ENCODE results near the gene MICAL2.

MICAL2 gene

DNA sequence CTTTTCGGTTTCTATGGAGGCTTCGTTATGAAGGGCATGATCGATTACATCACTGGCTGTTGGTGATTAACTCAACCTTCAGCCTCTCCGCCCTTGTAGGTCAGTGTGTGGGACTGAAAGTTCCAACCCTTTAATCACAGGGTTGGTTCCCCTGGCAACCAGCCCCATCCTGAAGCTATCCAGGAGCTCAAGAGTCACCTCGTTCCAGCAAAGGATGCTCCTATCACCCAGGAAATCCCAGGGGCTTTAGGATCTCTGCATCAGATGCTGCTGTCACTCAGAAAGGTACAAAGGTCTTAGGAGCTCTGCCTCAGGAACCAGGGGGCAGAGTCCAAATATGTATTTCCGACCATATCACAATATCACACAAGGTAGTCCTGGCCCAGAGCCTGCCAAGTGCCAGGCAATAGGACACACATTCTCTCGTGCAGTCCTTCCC, 143.5 kb downstream of the MICAL2 start:
- DNase-seq = no peak

DNA sequence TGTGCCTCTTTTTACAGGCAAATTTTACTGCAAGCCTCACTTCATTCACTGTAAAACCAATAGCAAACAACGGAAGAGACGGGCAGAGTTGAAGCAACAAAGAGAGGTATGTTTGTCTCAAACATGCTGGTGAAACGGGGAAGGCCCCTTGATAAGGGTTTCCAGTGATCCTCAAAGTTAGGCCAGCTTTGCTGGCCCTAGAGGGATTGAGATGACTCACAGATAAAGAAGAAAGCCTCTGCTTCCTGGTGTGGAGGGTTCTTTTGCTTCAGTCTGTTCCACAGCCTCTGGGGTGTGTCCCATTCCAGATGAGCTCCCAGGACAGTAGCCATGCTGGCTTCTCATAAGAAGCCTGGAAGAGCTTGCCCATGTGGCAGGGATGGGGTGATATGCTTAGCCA, 148.1 kb downstream of the MICAL2 start:
- no peak for DNase-seq

DNA sequence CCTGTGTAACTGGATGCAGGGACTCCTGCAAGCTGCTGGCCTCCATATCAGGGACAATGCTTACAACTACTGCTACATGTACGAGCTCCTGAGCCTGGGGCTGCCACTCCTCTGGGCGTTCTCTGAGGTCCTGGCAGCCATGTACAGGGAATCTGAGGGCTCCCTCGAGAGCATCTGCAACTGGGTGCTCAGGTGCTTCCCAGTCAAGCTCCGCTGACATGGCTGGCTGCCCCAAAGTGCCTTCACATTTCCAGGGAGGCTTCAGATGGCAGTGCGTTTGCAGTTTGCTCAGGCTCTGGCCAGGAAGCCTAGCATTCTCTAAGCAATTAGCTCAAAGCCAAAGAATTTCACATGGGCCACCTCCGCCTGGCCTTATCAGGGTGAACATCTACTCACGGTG, 149.6 kb downstream of the MICAL2 start:
- no peak for DNase-seq

DNA sequence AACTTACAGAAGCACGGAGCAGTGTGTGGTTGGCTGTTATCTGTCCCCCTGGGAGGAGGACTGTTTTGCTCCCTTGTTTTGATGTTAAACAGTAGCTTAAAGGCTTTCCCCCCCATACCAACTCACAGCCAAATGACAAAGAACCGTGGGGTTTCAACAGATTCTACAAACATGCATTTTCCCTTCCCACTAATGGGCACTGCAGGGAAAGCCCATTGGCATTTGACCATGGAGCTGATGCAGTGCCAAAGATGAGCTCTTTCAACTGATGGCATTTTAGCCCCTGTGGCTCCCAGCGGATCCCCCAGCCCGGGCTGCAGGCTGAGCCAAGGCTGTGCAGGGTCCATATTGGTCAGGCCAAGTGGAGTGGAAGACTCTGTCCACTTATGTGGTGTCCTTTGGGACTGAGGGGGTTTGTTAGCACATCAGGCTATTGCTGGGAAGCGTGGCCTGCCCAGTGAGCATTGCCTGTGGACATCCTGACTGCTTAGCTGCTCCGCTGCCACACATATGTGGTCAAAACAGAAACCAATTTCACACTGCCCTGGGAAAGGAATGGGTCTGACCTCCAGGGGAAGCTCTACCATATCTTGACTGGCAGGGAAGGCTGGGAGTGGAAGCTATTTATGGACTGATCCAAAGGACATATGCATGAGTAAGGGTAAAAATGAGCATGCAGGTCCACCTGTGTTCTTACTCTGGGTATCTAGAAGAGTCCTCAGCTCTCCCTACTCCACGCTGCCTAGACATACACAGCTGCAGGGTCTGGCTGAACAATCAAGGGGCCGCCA, 150.5 kb downstream of the MICAL2 start:
- no peak for DNase-seq

DNA sequence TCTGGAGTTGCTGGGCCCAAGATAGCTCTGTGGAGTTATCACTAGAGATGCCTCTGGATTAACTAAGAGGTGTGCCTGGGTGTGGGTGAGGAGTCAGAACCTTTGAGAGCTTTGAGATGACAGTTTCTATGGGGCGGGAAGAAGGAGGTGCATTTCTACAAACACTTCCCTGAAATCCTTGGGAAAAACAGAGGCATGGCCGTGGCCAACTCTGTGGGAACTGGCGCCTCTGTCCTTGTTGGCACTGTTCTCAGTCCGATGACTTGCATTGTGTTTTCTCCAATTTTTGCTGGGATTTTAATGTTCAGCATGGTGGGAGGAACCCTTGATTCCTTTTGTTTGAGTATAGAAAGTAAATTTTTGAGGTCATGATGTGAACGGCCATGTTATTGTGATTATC, 151.2 kb downstream of the MICAL2 start:
- DNase-seq = no peak

DNA sequence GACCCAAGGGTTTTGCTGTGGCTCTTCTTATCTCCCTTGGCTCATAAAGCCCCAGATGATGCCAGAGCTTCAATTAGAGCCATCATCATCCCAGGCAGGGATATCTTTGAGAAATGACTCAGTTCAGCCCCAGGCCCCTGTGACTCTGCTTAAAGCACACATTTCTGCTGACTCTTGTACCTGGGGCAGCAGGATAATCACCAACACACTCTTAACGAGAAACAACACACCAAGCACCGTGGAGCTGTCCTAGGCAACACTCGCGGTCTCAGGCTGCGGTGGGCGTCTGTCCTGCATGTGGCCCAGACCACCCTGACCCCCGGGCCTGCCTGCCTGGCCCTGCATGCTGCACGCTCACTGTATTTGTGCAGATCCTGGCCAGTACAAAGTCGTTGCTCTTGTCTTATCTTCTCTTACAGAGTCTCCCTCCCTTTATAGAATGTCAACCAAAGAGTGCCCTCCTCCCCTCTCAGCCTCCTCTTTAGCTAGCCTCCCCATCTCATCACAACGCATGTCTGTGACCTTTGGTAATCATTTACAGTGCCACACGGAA, 152.8 kb downstream of the MICAL2 start:
- DNase-seq = no peak

DNA sequence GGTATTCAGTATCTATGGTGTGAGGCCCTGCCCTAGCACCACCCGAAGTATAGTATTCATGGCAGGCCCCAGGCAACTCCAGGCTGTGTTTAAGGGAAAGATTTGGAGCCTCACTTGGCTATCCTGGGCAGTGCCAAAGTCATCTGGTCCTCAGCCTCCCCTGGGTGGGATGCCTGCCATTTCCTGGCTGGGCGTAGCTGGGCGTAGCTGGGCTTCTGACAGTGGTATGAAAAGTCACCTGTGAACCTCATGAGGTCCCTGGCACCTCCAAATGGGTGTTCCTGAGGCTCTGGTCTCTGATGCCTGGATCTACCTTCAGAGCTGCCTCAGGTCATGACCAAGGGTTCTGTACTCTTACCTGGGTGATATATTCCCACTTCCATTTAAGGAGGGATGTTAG, 154.0 kb downstream of the MICAL2 start:
- DNase-seq = no peak

DNA sequence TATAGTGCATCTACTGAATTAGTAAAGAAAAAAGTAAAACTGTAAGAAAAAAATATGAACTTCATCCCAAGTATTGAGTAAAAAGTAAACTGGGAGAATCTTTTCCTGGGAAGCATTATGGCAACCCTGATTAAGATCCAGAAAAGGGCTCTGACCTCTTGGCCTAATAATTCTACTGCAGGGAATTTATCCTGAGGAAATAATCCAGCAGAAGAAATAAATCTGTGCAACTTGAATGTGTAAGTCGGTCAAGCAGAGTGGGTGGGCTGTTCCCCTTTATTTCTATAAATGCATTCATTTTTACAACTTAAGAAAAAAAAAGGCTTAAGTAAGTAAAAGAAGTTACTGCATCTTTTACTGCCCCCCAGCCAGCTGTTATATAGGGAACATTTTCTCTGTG, 155.7 kb downstream of the MICAL2 start:
- no peak for DNase-seq

DNA sequence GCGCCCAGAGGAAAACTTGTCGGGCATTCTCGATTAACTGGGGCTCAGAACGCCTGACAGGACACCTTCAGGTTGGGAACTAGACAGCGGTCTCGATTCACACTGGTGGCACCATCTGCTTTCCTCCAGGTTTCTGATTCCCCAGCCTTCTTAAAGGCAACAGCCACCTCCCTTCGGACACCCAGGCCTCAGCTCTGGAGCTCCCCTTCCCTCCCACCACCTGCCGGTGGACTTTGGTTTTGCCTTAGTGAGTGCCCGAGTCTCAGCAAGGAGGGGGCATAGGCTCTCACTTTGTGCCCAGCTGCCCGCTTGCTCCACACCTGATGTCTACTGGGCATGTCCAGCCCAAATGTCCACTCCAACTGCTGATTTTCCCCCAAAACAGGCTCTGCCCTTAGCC, 156.6 kb downstream of the MICAL2 start:
- DNase-seq = no peak

DNA sequence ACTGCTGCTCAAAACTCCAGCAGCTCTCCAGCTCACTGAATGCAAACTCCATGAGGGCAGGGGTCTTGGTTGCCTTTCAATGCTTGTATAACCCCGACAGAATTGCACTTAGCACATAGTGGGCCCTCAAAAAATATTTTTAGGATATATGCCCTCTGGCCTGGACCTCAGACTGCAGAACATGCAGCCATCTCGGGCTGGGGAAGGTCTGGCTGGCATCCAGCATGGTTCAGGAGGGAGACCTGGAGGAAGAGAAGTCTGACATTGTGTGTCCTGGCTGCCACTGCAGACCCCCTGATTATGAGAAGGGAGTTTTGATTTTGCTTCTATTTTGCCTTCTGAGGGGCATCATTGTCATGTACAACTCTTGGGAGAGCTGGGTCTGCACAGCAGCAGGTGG, 157.5 kb downstream of the MICAL2 start:
- DNase-seq = no peak

DNA sequence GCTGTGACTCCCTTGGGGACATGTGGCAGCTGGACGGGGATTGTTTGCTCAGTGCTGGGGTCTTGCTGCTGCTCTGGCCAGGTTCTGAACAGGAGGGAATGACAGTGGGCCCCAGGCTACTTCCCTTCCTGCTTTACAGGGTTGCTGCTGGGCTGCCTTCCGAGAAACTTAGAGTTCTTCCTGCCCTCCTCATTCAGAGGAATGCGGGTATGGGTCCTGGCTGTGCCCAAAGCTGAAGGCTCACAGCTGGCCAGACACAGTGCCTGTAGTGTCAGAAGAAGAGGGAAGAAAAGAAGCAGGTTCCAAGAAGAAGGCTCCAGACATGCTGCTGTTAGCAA, 158.7 kb downstream of the MICAL2 start:
- no peak for DNase-seq

DNA sequence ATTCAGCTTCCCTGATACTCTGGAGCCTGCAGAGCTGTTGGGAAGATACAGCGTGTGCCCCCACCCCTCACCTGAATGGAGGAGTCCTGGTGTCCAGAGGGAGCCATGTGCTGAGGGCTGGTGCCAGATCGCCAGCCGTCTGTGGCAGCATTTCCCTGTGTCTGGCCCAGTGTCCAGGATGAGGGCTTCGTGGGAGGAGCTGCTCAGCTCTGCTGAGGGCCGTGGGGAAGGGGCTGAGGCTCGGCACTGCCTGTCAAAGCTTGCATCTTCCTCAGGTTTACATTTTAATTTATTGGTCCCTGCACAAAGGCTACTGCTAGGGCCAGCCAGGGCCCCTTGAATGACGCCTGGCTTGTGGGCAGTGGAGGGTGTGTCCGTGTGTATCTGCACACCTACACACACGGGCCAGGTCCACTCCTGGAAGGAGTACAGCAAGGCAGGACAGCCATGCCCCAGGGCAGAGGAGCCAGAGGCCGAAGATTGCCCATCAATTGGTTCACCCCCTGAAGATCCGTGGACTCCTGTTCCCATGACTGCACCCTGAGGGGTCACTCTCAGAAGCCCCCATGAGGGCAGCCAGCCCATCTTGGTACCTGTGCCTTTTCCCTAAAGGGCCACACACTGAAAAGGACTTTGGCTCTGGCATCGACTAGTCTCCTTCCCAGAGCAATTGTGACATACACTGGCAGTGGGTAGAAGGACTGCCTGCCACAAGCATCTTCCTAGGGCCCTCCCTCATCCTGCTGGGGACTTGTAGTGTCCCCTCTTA, 159.2 kb downstream of the MICAL2 start:
- DNase-seq = no peak

DNA sequence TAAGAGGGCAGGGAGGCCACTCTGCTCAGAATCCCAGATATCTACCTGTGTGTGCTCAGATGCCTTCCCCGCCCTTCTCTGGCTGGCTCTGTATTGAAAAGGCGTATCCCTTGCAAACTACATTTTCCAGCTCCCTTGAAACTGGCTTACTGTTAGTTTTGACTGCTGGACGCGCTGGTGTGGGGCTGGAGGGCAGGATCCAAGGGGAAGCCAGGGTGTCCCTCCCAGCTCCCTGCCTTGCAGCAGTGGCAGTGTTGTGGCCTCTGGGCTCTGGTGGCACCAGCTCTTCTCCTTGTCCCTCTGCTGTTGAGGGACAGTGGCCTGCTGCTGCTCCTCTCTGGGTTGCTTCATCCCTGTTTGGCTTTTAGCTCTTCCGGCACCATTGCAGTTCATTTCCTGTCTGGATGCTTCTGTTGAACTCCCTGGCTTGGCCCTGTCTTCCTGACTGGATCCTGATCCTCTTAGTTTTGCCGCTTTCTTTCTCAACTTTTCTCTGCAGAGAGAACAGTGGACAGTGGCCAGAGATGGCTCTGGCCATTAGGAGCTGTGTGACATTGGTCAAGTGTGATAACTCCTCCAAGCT, 159.9 kb downstream of the MICAL2 start:
- DNase-seq = no peak

DNA sequence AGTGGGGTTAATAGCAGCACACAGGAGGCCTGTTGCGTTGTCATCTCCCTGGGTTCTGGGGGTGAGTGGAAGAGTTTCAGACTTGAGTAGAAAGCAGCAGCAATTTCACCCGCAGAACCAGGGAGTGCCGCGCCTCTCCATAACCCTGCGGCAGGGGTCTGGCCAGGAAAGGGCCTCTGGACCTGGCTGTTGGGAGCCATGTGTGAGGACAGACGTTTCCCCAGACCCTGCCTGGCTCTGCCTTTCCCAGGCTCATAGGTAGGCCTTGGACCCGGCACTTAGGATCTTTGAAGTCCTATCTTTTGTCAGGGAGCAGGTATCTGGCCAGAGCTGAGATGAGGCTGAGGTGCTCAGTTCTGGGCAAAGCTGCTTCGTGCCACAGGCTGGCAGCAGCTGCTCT, 160.4 kb downstream of the MICAL2 start:
- no peak for DNase-seq

DNA sequence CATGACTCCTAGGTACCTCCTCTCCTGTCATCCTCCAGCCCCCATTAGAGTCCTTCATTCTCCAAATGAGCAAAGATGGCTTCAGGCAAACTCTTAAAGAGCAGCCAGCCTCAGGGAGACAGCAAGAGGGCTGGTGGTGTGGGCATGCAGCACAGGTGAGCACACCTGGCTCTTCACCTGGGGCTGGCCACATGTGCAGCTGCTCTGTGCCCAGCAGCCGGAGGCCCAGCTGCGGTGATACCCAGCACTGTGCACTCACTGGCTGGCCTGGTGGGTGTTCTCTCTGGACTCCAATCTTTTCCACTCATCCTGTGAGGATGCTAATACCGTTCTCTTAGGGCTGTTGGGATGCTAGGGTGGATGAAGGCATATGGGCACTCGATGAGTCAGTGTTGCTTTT, 160.9 kb downstream of the MICAL2 start:
- DNase-seq = no peak

DNA sequence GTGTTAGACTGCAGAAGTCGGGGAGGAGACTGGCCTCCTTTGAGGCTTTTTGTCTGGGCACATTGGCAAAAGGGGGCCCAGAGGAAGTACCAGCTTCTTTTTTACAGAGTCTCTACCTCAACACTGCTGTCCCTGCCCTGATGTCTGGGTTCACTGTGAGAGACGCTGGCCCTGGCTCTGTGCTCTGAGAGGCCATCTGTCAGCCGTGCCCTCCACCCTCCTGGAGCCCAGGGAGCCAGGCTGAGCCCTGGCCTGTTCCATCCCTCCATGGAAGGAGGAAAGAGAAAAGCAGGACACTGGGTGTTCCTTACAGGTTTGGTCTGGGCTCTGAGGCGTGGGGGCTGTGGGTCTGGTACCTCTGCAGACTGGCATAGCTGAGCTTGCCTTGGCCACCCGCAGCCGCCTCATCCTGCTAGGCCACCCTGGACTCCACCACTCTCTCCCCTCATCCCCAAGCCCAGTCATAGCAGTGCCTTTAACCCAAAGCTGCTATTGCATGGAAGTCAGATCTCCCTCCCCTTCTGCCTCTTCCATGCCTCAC, 161.5 kb downstream of the MICAL2 start:
- no peak for DNase-seq

DNA sequence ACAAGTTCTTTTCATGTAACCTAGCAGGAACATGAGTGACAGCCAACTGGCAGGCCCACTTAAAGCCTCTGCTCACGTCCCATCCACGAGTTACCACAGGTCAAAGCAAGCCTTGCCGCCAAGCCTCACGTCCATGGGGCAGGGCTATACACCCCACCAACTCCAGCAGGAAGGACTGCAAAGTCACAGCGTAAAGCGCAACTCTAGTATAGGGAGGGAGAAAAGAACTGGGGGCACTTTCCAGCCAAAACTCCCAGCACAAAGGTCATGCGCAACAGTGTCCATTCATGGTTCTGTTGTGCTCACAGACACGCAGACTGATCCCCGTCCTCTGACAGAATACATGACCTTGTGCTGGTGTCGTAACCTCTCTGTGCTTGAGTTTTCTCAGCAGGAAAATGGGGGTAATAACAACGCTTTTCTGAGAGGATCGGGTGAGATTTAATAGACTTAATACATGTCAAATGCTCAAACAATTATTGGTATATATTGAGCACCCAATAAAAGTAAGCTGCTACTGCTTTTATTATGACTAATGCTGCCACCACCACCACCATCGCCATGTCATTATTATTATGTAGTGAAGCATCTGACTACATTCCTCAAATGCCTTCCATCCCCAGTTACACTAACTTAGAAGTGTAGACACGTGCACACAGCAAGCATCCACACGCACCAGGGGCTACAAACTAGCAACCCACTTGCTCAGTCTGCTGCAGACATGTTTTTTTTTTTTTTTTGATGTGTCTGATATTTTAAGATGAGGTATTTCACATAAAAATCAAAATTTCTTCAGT, 162.6 kb downstream of the MICAL2 start:
- no peak for DNase-seq

DNA sequence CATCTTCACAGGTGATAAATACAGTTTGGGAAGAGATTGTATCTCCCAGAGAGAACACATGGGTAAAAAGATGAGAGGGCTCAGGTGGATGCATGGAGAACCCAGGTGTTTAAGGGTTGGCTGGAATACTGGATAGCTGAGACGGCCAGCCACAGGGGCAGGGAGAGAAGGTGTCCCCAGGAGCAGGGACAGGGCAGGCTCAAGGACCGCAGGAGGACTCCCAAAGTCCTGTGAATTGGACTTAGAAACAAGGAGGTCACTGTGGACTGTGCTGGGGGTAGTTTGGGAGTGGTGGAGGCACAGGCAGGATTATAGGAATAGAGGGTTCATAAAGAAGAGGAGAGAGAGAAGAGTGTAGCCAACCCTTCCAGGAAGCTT, 163.2 kb downstream of the MICAL2 start:
- no peak for DNase-seq

DNA sequence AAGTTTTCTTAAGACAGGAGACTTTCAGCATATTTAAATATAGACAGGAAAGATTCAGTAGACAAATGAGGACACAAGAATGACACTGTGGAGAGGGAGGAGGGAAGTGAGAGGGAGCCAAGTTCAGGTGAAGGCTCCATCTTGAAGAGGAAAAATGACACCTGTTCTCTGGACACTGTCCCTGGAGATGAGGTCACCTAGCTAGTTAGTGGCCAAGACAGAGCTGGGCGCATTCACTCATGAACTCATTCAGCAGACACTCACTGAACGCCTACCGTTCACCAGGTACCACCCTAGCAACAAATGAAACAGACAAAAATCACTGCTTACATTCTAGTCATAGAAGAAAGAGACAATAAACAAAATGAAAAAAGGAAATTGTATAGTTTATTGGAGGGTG, 163.7 kb downstream of the MICAL2 start:
- no peak for DNase-seq

DNA sequence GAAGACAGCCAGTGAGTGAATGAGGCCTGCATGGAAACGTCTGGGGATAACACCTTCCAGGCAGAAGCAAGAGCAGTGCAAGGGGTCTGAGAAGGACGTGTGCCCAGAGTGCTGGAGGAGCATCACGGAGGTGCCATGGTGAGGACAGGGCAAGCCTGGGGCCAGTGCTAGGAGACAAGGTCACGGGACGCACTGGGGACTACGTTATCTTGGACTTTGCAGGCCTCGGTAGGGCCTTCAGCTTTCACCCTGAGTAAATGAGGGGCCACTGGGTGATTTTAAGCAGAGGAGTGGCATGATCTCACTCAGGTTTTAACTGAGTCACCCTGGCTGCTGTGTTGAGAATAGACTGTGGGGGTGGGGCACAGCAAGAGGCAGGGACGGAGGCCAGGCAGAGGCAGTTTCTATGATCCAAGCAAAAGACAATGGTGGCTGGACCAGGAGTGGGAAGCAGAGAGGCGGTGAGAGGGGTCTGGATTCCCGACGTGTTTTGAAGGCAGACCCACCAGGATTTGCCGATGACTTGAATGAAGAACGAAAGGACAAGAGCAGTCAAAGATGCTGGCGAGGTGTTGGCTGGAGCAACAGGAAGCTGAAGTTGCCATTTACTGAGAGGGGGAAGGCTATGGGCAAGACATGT, 164.3 kb downstream of the MICAL2 start:
- no peak for DNase-seq

DNA sequence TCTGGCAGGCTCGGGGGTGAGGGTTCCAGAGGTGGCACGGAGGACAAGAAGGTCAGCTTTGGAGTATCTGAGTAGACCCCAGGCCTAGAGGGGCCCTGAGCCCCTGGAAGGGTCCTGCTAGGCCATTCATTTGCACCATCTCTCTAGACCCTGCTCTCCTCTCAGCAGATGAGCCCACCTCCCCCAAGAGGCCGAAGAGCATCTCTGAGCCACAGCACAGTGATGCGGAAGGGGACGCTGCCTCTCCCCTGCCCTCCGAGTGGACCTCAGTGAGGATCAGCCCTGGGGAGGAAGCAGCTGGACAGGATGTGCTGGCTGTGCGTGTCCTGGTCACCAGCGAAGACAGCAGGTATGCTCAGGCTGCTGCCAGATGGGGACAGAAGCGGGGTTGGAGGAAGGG, 165.4 kb downstream of the MICAL2 start:
- no peak for DNase-seq

DNA sequence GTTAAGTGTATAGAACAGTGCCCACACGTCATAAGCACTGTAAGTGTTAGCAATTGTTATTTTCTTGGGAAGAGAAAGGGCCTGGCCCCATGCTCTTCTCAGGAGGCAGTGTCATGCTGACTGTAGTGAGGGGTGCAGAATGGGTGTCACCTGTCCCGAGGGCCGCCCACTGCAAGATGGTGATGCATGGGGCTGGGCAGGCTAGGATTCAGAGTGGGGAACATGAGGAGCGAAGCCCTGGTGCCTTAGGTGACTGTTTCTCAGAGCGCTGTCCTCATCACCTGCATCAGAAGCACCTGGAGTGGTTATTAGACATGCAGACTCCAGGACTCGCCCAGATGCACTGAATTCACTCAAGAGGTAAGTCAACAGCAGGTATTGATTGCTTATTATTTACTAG, 166.0 kb downstream of the MICAL2 start:
- no peak for DNase-seq
